Measurements from ENCODE around the gene PHF14.
"Not testable (repeated sequence)": the region's sequence is repeated elsewhere in the genome, so short reads cannot be mapped to it uniquely, and the experiment has no call there.

The PHF14 gene

GRCh38 chr7:10973061-10973941 lies at the start of gene PHF14:
TSS of gene PHF14 (plus strand) at chr7:10973872. CDS start at chr7:10974324, 452 bp downstream.
- DNase-seq = peak; percentile 96

DNA sequence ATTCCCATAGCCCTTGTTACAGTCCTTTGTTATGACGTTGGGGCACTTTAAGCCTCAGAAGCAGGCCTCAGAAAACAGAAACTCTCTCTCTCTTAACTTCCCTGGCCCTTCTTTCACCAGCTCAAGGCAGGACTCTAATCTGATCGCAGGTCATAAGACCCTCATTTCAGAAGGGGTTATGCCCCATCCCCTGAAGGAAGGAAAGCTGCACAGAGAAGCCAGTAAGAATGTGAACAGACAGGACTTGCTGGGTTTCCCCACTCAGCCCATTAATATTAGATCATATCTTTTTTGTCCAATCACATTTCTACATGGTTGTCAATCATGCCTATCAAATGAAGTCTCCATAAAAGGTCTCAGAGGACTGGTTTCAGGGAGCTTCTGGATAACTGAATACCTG lies 49.3 kb upstream of the PHF14 start:
- DNase-seq = no peak

- not testable (repeated sequence) for DNase-seq
Observed at GRCh38 chr7:10928203-10928602, 45.5 kb upstream of the PHF14 start.

DNA sequence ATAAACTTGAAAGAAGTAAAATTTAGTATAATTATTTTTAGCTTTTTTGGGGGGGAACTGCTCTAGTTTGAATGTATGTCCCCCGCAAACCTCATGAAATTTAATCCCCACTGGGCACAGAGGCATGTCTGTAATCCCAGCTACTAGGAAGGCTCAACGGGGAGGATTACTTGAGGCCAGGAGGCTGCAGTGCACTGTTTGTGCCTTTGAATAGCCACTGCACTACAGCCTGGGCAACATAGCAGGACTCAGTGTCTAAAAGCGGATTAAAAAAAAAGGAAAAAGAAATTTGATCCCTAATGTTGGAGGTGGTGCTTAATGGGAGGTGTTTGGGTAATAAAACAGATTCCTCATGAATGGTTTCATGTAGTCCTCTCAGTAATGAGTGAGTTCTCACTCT lies 43.1 kb upstream of the PHF14 start:
- DNase-seq = no peak

DNA sequence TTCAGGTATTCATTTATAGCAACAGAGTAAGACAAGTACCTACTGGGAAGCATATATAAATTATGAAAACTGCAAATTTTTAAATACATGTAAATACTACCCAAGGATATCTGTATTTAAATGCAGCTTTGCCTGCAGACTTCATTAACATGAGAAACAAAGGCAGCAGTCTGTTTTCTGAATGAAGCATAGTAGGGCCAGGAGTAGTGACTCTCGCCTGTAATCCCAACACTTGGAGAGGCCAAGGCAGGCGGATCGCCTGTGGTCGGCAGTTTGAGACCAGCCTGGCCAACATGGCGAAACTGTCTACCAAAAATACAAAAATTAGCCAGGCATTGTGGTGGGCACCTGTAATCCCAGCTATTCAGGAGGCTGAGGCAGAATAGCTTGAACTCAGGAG lies 42.5 kb upstream of the PHF14 start:
- no peak for DNase-seq

DNA sequence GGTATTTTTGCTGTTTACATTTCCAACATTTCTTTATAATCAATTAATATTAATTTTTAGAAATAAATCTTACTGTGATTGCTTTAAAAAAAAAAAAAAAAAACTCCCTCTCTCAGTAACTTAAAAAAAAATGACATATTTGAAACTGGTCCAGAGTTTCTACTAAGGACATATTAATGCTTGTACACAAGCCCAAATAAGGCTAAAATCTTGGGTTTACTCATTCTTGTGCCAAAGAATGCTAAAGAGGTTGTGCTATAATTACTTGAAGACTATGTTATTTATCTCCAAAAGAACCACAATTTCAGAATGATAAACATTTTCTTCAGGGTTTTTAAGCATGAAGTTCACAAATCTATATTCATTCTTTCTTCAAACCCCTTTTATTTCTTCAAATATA lies 39.4 kb upstream of the PHF14 start:
- DNase-seq = no peak

GRCh38 chr7:10939237-10939910 lies 34.3 kb upstream of the PHF14 start:
- no peak for DNase-seq

DNA sequence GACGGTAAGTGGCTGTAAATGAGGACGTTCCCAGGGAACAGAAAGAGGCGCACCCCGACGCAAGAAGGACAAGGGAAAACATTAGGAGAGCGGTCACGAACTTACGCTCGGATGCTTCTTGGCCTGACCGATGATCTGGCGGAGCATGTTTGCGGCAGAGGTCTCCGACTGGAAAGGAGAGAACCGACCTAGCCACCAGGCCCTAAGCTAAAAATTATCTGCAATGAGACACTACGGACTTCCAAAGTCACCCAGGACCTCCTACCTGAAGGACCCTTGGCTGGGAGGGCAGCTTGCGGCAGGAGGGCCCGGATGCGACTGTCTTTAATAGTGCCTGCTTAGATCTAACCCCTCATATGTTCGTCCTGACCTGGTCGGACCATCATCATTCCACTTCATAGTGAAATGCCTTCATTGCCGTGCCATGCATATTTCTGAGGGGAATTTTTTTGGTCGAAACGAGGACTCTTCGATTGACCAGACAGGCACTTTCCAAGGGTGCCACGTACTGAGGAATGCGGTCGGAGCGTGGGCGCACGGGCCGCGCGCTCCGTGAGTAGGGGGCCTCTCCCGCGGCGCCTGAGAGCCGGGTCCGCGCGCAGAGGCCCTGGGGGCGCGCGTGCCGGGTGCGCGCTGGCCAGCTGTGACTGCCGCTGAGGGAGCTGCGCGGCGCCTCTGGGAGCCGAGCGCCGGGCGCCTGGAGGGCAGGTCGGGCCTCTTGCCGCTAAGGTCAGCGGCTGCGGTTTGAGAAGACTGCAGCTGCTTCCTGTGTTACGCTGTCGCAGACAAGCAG lies 33.6 kb upstream of the PHF14 start:
- peak; percentile 90 for DNase-seq

- DNase-seq = peak; percentile 7
Observed at GRCh38 chr7:10940704-10941355, 32.8 kb upstream of the PHF14 start.

DNA sequence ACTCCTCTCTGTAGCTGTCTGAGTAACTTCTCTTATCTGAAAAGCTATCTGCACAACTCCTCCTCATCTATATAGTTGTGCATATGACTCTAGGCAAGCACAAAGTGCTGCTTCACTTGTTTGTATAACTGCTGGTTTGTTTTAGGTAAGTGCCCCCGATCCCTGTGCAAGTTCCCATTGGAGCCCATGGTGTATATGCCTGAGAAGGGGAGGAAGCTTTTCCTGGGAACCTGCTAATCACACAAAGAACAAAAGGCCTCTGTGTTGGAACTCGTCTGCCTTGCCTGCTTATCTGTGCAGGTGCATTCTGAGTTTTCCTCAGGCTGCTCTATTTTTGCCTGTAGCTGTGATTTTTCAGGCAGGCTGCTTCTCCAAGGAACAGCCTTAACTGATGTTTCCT lies 23.2 kb upstream of the PHF14 start:
- DNase-seq = no peak

GRCh38 chr7:10950974-10951578 lies 22.6 kb upstream of the PHF14 start:
- DNase-seq = not testable (repeated sequence)

DNA sequence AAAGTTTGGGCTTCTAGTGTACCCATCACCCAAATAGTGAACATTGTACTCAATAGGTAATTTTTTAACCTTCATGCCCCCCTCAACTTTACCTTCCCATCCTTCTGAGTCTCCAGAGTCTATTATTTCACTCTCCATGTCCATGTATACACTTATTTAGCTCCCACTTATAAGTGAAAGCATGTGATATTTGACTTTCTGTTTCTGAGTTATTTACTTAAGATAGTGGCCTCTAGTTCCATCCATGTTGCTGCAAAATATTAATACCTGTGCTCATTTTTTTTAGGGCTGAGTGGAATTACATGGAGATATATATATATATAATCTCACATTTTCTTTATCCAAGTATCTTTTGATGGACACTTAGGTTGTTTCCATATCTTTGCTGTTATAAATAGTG lies 21.1 kb upstream of the PHF14 start:
- no peak for DNase-seq

- DNase-seq = not testable (repeated sequence)
Observed at GRCh38 chr7:10953078-10953750, 20.5 kb upstream of the PHF14 start.

GRCh38 chr7:10956528-10956927 lies 17.1 kb upstream of the PHF14 start:
- no peak for DNase-seq

- DNase-seq = not testable (repeated sequence)
Observed at GRCh38 chr7:10960242-10960641, 13.4 kb upstream of the PHF14 start.

DNA sequence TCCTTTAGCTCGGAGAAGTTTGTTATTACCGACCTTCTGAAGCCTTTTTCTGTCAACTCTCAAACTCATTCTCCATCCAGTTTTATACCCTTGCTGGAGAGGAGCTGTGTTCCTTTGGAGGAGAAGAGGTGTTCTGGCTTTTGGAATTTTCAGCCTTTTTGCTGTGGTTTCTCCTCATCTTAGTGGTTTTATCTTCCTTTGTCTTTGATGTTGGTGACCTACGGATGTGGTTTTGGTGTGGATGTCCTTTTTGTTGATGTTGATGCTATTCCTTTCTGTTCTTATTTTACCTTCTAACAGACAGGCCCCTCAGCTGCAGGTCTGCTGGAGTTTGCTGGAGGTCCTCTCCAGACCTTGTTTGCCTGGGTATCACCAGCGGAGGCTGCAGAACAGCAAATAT lies 8.7 kb upstream of the PHF14 start:
- not testable (repeated sequence) for DNase-seq

GRCh38 chr7:10972174-10972573 lies 1.5 kb upstream of the PHF14 start:
- no peak for DNase-seq

GRCh38 chr7:10973942-10974911 lies 555 bp downstream of the PHF14 start:
- DNase-seq = peak; percentile 3

GRCh38 chr7:10977113-10977512 lies 3.4 kb downstream of the PHF14 start:
- no peak for DNase-seq

DNA sequence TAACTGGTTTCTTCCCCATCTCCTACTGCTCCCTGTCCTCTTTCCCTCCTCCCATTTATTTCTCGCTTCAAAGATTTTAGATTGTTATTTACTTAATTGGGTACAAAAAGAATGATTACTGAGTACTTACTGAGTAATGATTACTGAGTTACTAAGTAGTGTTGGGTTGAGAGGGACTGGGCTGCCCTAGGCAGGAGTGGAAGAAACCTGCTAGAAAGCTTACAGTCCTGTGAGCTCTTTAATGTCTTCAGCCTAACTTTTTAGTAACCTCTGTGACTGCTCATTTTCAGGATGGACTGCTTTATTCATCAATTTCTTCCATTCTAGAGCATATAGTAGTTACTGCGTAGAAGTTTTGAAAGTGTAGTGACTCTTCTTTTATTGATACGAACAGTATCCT lies 7.6 kb downstream of the PHF14 start:
- DNase-seq = no peak

- not testable (repeated sequence) for DNase-seq
Observed at GRCh38 chr7:10990748-10991147, 17.1 kb downstream of the PHF14 start.

Data from NCI-H2171 (cell line).